GM21367 (cell line): Measurements from ENCODE around the gene NPAS1.

Source experiments
- ATAC-seq: cut with Tn5 transposase; IDR thresholded peaks from one replicate; pipeline ENCODE4 v1.9.1; 2021; ENCODE audit not compliant: unreplicated experiment

NPAS1 gene

GRCh38 chr19:47019431-47020041 lies at the start of gene NPAS1:
Gene NPAS1, plus strand, starts transcription at chr19:47019837. Its CDS starts 1,211 bp downstream, at chr19:47021048.
- no peak for ATAC-seq

- ATAC-seq: no peak
Measured at GRCh38 chr19:46970815-46971214, 48.8 kb upstream of the NPAS1 start.

GRCh38 chr19:46972311-46972710 lies 47.3 kb upstream of the NPAS1 start:
- no peak for ATAC-seq

- ATAC-seq: no peak
Measured at GRCh38 chr19:46974181-46974580, 45.5 kb upstream of the NPAS1 start.

GRCh38 chr19:46975011-46975924 lies 44.4 kb upstream of the NPAS1 start:
- no peak for ATAC-seq

- ATAC-seq: no peak
Measured at GRCh38 chr19:46975925-46976782, 43.5 kb upstream of the NPAS1 start.

- no peak for ATAC-seq
Measured at GRCh38 chr19:46976845-46977320, 42.8 kb upstream of the NPAS1 start.

- ATAC-seq: no peak
Measured at GRCh38 chr19:46977548-46977947, 42.1 kb upstream of the NPAS1 start.

- no peak for ATAC-seq
Measured at GRCh38 chr19:46978171-46978869, 41.3 kb upstream of the NPAS1 start.

GRCh38 chr19:46979126-46980105 lies 40.2 kb upstream of the NPAS1 start:
- ATAC-seq: no peak

GRCh38 chr19:46980761-46981160 lies 38.9 kb upstream of the NPAS1 start:
- ATAC-seq: no peak

- ATAC-seq: no peak
Measured at GRCh38 chr19:46981286-46981945, 38.2 kb upstream of the NPAS1 start.

- no peak for ATAC-seq
Measured at GRCh38 chr19:46983097-46983496, 36.5 kb upstream of the NPAS1 start.

- no peak for ATAC-seq
Measured at GRCh38 chr19:46984077-46985010, 35.3 kb upstream of the NPAS1 start.

GRCh38 chr19:46985542-46986415 lies 33.9 kb upstream of the NPAS1 start:
- ATAC-seq: no peak

- ATAC-seq: no peak
Measured at GRCh38 chr19:46988614-46989230, 30.9 kb upstream of the NPAS1 start.
